HUES6 (cell line): ENCODE measurements around the gene SGSM2.

Experiments used
- H3K27ac ChIP-seq: 2 replicates; pipeline ENCODE4 v1.7.0; 2013; ENCODE audit warnings: low read depth, mild to moderate bottlenecking, low read length, inconsistent platforms
- H3K27me3 ChIP-seq: 2 replicates; pipeline ENCODE4 v1.6.1; 2013; ENCODE audit warnings: low read length; ENCODE audit not compliant: control insufficient read depth, insufficient read depth
- H3K36me3 ChIP-seq: 2 replicates; pipeline ENCODE4 v1.6.1; 2013; ENCODE audit warnings: low read length; ENCODE audit not compliant: control insufficient read depth, insufficient read depth
- H3K4me1 ChIP-seq: 2 replicates; pipeline ENCODE4 v1.6.1; 2013; ENCODE audit warnings: low read length; ENCODE audit not compliant: control insufficient read depth, insufficient read depth
- H3K4me3 ChIP-seq: 2 replicates; pipeline ENCODE4 v1.5.1; 2013; ENCODE audit warnings: low read depth, low read length
- H3K9ac ChIP-seq: one replicate; pipeline ENCODE4 v1.6.1; 2013; ENCODE audit warnings: mild to moderate bottlenecking, low read length
- H3K9me3 ChIP-seq: 2 replicates; pipeline ENCODE4 v1.6.1; 2013; ENCODE audit warnings: low read depth, low read length; ENCODE audit not compliant: control insufficient read depth, insufficient read depth

Gene SGSM2

DNA sequence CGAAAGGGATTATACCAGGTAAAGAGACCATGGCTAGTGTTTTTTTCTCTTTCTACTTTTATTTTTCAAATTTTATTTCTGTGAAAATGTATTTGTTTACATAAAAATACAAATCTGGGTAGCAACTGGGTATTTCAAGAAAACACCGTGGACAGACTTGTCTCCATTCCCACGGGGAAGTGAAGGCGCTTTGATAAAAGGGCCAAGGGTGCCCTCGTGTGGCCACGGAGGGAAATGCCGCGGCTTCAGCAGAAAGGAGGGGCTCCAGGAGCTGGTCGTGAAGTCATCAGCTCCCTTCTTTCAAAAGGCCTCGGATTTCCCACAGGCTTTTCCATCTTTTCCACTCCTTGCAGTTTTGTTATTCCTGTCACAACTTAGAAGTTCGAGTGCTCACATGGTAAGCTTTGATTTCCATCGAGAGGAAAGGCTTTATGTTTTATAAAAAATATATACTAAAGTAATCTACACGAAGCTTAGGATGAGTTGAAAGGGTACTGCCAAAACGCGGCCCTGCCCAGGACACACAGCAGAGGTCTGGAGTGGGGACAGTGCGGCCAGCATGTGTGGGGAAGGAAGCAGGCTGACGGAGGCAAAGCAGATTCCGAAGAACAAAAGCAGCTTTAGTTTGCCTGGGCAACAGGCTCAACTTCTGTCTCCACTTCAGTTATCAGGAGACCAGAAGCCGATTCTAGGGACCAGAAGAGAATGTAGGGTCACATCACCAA is 78.9 kb downstream of the SGSM2 start:
- H3K27me3 ChIP-seq: no peaks in the 10 kb centered on the region
- no peak overlapping the region for H3K4me3 ChIP-seq
- H3K9me3 ChIP-seq: no peaks in the 10 kb centered on the region
- no peak overlapping the region for H3K9ac ChIP-seq
- H3K27ac ChIP-seq: no peak overlapping the region
- no peaks in the 10 kb centered on the region for H3K4me1 ChIP-seq
- H3K36me3 ChIP-seq: peaks cover 46% of the 10 kb centered on the region

DNA sequence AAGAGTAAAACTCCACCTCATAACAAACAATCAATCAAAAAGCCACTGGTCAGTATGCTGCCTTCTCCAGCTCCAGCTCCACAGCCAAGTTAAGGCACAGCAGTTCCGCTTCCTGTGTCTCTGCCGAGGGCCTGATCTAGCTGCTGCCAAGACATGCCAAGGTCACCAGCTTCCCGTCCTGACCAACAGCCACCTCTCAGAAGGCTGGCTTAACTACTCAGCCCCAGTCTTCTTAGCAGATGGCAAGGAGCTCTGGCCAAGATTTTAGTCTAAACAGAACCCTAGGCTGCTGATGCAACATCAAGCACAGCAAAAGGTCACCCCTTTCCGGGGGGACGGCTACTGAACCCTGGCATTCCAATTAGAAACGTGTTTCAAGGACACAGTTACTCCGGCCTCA is 81.3 kb downstream of the SGSM2 start:
- H3K4me3 ChIP-seq: no peak overlapping the region
- H3K36me3 ChIP-seq: peaks cover 57% of the 10 kb centered on the region
- H3K27me3 ChIP-seq: no peaks in the 10 kb centered on the region
- H3K9ac ChIP-seq: peak overlapping the region; percentile 36
- no peaks in the 10 kb centered on the region for H3K9me3 ChIP-seq
- no peaks in the 10 kb centered on the region for H3K4me1 ChIP-seq
- no peak overlapping the region for H3K27ac ChIP-seq

DNA sequence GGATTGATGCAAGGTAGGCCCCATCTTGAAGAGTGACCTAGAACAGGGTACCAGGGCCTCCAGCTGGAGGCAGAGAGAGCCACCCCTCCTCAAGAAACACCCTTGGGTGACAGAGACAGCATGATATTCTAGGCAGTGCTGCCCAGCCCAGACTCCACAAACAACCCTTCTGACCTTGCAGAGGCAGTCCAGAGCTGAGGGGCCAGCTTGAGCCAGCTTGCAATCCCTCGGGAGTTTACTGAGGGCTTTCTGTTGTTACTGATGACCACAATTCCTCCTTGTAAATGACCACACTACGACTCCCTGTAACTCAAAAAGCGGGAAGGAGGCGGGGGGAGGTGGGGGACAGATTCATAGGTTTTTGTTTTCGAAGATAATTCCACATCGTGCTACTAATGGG is 82.2 kb downstream of the SGSM2 start:
- H3K4me3 ChIP-seq: no peak overlapping the region
- H3K36me3 ChIP-seq: peaks cover 48% of the 10 kb centered on the region
- no peak overlapping the region for H3K27ac ChIP-seq
- H3K4me1 ChIP-seq: no peaks in the 10 kb centered on the region
- H3K9me3 ChIP-seq: no peaks in the 10 kb centered on the region
- H3K9ac ChIP-seq: no peak overlapping the region
- no peaks in the 10 kb centered on the region for H3K27me3 ChIP-seq

DNA sequence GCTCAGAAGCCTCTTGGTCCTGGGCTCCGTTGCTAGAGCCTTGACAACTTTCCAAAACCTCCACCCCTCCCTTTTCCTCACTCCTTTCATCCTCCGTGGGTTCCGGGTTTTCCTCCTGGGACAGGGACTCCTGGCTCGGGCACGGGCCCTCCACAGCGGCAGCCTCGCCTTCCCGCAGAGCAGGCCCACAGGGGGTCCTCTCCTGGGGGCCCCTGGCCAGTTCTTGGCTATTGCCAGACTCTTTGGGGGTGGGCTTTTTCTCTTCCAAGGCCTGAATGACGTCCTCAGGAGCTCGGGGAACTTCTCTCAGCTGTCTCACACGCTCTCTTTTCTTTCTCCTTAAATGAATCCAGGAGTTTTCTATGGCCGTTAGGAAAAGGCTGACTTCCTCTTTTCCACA is 82.9 kb downstream of the SGSM2 start:
- H3K4me3 ChIP-seq: no peak overlapping the region
- H3K9me3 ChIP-seq: no peaks in the 10 kb centered on the region
- H3K9ac ChIP-seq: no peak overlapping the region
- no peaks in the 10 kb centered on the region for H3K27me3 ChIP-seq
- no peak overlapping the region for H3K27ac ChIP-seq
- H3K4me1 ChIP-seq: no peaks in the 10 kb centered on the region
- H3K36me3 ChIP-seq: peaks cover 43% of the 10 kb centered on the region

DNA sequence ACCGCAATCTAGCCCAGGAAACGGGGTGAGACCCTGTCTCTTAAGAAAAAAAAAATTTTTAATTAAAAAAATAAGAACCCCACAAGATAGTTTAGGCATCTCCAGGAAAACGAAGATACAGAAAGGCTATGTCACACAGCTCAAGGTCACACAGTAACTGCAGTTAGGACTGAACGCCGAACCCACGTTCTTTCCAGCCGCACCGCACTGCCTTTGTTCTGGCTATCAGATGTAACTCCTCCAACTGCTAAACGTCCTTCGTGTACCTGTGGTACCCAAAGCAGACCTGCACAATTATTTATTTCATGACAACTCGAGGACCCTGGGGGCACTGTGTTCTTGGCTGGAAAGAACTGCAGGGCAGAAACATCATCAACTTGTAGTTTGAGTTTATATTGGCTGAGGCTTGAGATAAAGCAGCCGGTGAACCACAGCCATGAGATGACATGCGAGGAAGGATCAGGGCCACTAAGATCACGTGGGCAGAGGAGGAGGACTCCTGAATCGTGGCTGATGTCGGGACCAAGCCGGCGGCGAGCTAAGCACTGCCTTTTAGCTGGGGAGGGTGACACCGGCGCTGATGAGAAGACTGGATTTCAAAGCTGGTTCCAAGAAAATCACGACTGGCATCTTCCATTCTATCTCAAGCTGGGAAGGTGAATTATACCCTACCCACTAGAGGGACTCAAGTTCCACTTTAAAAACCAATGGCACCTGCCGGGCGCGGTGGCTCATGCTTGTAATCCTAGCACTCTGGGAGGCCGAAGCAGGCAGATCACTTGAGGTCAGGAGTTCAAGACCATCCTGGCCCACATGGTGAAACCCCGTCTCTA is 84.2 kb downstream of the SGSM2 start:
- H3K4me1 ChIP-seq: no peaks in the 10 kb centered on the region
- peaks cover 42% of the 10 kb centered on the region for H3K36me3 ChIP-seq
- H3K9ac ChIP-seq: no peak overlapping the region
- H3K27ac ChIP-seq: no peak overlapping the region
- H3K9me3 ChIP-seq: no peaks in the 10 kb centered on the region
- H3K4me3 ChIP-seq: no peak overlapping the region
- H3K27me3 ChIP-seq: no peaks in the 10 kb centered on the region

DNA sequence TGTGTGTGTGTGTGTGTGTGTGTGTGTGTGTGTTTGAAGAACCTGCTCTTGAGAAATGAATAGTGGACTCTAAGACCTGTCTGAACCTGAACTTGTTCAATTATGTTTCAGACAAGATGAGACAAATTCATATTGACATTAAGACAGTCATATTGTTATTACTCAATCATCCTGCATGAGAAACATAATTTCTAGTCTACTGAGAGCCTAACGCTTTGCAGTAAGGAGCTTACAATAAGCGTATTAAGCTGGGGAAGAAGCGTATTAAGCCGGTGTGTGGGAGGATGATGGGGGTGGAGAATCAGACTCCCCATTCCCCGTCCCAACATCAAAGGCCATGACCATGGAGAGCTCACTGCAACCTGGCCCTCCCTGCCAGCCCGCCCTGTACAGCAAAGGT is 86.0 kb downstream of the SGSM2 start:
- no peak overlapping the region for H3K4me3 ChIP-seq
- peaks cover 42% of the 10 kb centered on the region for H3K36me3 ChIP-seq
- no peaks in the 10 kb centered on the region for H3K4me1 ChIP-seq
- no peaks in the 10 kb centered on the region for H3K27me3 ChIP-seq
- no peak overlapping the region for H3K9ac ChIP-seq
- no peaks in the 10 kb centered on the region for H3K9me3 ChIP-seq
- no peak overlapping the region for H3K27ac ChIP-seq

DNA sequence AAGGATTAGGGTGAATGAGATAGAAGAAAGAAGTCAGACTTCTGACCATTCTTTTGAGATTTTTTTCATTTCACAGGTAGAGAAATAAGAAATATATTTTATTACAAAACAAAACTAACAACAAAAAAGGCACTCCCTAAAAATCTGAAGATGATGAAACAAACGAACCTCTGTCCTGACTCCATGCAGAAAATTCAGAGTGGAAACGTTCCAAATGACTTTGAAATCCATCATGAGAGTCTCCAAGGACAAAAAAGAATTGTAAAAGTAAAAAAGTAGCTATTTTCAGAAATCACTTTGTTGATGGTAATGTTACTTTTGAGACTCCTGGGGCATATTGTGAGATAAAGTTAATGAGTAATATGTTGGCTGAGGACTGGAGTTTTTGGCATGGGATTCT is 89.9 kb downstream of the SGSM2 start:
- Histone ChIP-seq H3K27me3 (no peaks in the 10 kb centered on the region), H3K9me3 (no peaks in the 10 kb centered on the region), H3K4me1 (no peaks in the 10 kb centered on the region), H3K36me3 (peaks cover 13% of the 10 kb centered on the region), H3K9ac (no peak overlapping the region), H3K27ac (no peak overlapping the region), H3K4me3 (no peak overlapping the region)

DNA sequence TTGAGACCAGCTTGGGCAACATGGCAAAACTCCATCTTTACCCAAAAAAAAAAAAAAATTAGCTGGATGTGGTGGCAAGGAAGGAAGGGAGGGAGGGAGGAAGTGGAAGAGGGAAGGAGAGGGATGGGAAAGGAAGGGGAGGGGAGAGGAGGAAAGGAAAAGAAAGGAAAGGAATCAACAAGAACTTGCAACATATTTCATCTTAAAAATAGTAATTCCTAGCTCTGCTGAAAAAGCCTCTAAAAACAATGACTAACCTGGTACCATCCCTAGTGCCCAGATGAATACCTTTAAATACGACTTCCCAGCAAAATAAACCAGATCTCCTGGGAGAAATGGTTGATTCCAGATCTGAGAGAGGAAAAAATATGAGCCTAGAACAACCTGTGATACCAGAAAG is 90.6 kb downstream of the SGSM2 start:
- Histone ChIP-seq H3K4me1 (no peaks in the 10 kb centered on the region), H3K27ac (no peak overlapping the region), H3K4me3 (no peak overlapping the region), H3K27me3 (no peaks in the 10 kb centered on the region), H3K9ac (no peak overlapping the region), H3K9me3 (no peaks in the 10 kb centered on the region), H3K36me3 (peaks cover 20% of the 10 kb centered on the region)
